Breast epithelium (tissue), 3 donors: ENCODE results near the gene CFAP107.

Source experiments
- POLR2A ChIP-seq: fragments of 450-650 bp; IDR thresholded peaks from one replicate; pipeline ENCODE4 v1.6.1; 2016; ENCODE audit warnings: antibody characterized with exemption, mild to moderate bottlenecking, moderate library complexity
- TF ChIP-seq, protein P1 (sequence below), 3 donors: fragments of 450-650 bp; IDR thresholded peaks; one replicate each; pipeline ENCODE4 v1.5.1; 2016 to 2017; ENCODE audit warnings: antibody characterized with exemption in 3 of 3, mild to moderate bottlenecking in 3 of 3, moderate library complexity in 3 of 3

DNA sequence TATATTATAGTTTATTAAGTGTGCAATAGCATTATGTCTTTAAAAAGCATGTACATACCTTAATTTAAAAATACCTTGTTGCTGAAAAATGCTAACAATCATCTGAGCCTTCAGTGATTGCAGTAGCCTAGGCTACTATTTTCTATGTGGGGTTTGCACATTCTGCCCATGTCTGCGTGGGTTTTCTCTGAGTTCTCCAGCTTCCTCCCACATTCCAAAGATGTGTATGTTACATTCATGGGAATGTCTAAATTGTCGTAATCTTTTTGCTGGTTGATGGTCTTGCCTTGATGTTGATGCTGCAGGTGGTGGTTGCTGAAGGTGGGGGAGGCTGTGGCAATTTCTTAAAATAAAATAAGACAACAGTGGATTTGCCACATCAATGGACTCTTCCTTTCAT, 17.6 kb upstream of the CFAP107 start:
- no peak for TF ChIP-seq POLR2A
- TF ChIP-seq, protein P1, sequence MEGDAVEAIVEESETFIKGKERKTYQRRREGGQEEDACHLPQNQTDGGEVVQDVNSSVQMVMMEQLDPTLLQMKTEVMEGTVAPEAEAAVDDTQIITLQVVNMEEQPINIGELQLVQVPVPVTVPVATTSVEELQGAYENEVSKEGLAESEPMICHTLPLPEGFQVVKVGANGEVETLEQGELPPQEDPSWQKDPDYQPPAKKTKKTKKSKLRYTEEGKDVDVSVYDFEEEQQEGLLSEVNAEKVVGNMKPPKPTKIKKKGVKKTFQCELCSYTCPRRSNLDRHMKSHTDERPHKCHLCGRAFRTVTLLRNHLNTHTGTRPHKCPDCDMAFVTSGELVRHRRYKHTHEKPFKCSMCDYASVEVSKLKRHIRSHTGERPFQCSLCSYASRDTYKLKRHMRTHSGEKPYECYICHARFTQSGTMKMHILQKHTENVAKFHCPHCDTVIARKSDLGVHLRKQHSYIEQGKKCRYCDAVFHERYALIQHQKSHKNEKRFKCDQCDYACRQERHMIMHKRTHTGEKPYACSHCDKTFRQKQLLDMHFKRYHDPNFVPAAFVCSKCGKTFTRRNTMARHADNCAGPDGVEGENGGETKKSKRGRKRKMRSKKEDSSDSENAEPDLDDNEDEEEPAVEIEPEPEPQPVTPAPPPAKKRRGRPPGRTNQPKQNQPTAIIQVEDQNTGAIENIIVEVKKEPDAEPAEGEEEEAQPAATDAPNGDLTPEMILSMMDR (IDR thresholded peaks at IDR 0.05): no peak
